Neural progenitor cell (in vitro differentiated cells): ENCODE data around the gene CSAD. TPM values are rescaled to one million over a fixed set of nuclear protein-coding genes. Genes with fewer than 3 reads are reported as not detected.

Experiments used
- DNase-seq: peaks from one replicate; pipeline ENCODE4 v3.0.0-alpha.2; 2016; ENCODE audit warnings: low spot score
- H2AFZ ChIP-seq: fragments of 200-600 bp; sonication (generic); replicated peaks from 2 replicates; pipeline ENCODE4 v1.6.1; 2016; ENCODE audit warnings: antibody characterized with exemption
- H3F3A ChIP-seq: fragments of 200-600 bp; sonication (generic); 2 replicates; pipeline ENCODE4 v1.6.1; 2016; ENCODE audit warnings: antibody characterized with exemption, low read depth
- H3K27ac ChIP-seq: fragments of 200-600 bp; sonication (generic); 2 replicates; pipeline ENCODE4 v1.5.1; 2016; ENCODE audit warnings: mild to moderate bottlenecking
- H3K27me3 ChIP-seq: fragments of 200-600 bp; sonication (generic); 2 replicates; pipeline ENCODE4 v1.6.1; 2016; ENCODE audit warnings: mild to moderate bottlenecking, moderate library complexity
- H3K36me3 ChIP-seq: fragments of 200-600 bp; sonication (generic); 2 replicates; pipeline ENCODE4 v1.5.1; 2016
- H3K4me1 ChIP-seq: fragments of 200-600 bp; sonication (generic); 2 replicates; pipeline ENCODE4 v1.6.1; 2016; ENCODE audit warnings: mixed run types
- H3K4me2 ChIP-seq: fragments of 200-600 bp; sonication (generic); 2 replicates; pipeline ENCODE4 v1.6.1; 2016
- H3K4me3 ChIP-seq: fragments of 200-600 bp; sonication (generic); 2 replicates; pipeline ENCODE4 v1.5.1; 2016
- H3K79me2 ChIP-seq: fragments of 200-600 bp; sonication (generic); 2 replicates; pipeline ENCODE4 v1.6.1; 2016; ENCODE audit warnings: low read depth
- H3K9ac ChIP-seq: fragments of 200-600 bp; sonication (generic); 2 replicates; pipeline ENCODE4 v1.6.1; 2016
- H3K9me3 ChIP-seq: fragments of 200-600 bp; sonication (generic); 2 replicates; pipeline ENCODE4 v1.5.1; 2016; ENCODE audit warnings: low read depth
- H4K20me1 ChIP-seq: fragments of 200-600 bp; sonication (generic); 2 replicates; pipeline ENCODE4 v1.6.1; 2016; ENCODE audit warnings: low read depth
- H3K27ac Mint-ChIP-seq: 3 replicates; pipeline ENCODE4 v1.8.0; 2021; ENCODE audit warnings: mixed read lengths
- H3K27me3 Mint-ChIP-seq: 2 replicates; pipeline ENCODE4 v1.8.0; 2022; ENCODE audit warnings: low read depth, mild to moderate bottlenecking, inconsistent platforms, moderate library complexity, mixed read lengths; ENCODE audit not compliant: insufficient read depth
- H3K36me3 Mint-ChIP-seq: 3 replicates; pipeline ENCODE4 v1.8.0; 2021; ENCODE audit warnings: mixed read lengths
- H3K4me1 Mint-ChIP-seq: 3 replicates; pipeline ENCODE4 v1.8.0; 2021; ENCODE audit warnings: mixed read lengths
- H3K4me3 Mint-ChIP-seq: 3 replicates; pipeline ENCODE4 v1.8.0; 2021; ENCODE audit warnings: mild to moderate bottlenecking, moderate library complexity, mixed read lengths
- H3K9me3 Mint-ChIP-seq: 3 replicates; pipeline ENCODE4 v1.8.0; 2020; ENCODE audit warnings: mixed read lengths
- CTCF ChIP-seq: fragments of 200-600 bp; sonication (generic); IDR thresholded peaks from 2 replicates; pipeline ENCODE4 v1.5.1; 2017; ENCODE audit warnings: antibody characterized with exemption, mild to moderate bottlenecking
- EZH2 ChIP-seq: fragments of 200-600 bp; sonication (generic); IDR thresholded peaks from 2 replicates; pipeline ENCODE4 v1.6.1; 2017; ENCODE audit warnings: antibody characterized with exemption, mild to moderate bottlenecking, moderate library complexity
- EZH2phosphoT487 ChIP-seq: fragments of 200-600 bp; sonication (generic); IDR thresholded peaks from 2 replicates; pipeline ENCODE4 v1.6.1; 2017; ENCODE audit warnings: antibody characterized with exemption
- total RNA-seq: library from RNA; depleted of rRNA; stranded (reverse); fragments of >200 nt; gene quantifications from 2 replicates; pipeline ENCODE4 v1.2.3, GENCODE V29; 2015; ENCODE audit warnings: low replicate concordance

Gene CSAD
- total RNA-seq, 1 donor from 2014 or later: 26.9 TPM

GRCh38 chr12:53219292-53219955 is 38.7 kb upstream of the CSAD start:
- Histone ChIP-seq H3K9me3 (no peaks in the 10 kb centered on the region), H3K36me3 (no peaks in the 10 kb centered on the region), H3K27ac (no peak overlapping the region), H3F3A (peaks cover 75% of the 10 kb centered on the region), H3K27me3 (peaks cover 16% of the 10 kb centered on the region), H4K20me1 (peaks cover 4% of the 10 kb centered on the region), H3K4me2 (peak overlapping the region; percentile 77), H3K4me3 (peak overlapping the region; percentile 51), H3K9ac (no peak overlapping the region), H2AFZ (peak overlapping the region; percentile 3), H3K4me1 (peaks cover 60% of the 10 kb centered on the region), H3K79me2 (peaks cover 41% of the 10 kb centered on the region)
- Mint-ChIP-seq H3K4me3 (peak overlapping the region; percentile 91), H3K36me3 (no peaks in the 10 kb centered on the region), H3K4me1 (peaks cover 55% of the 10 kb centered on the region), H3K27ac (no peak overlapping the region), H3K9me3 (no peaks in the 10 kb centered on the region), H3K27me3 (peaks cover 36% of the 10 kb centered on the region)
- peak; percentile 54 for TF ChIP-seq EZH2
- TF ChIP-seq CTCF: no peak
- DNase-seq: no peak

- Mint-ChIP-seq H3K4me1 (peaks cover 54% of the 10 kb centered on the region), H3K27ac (no peak overlapping the region), H3K9me3 (no peaks in the 10 kb centered on the region), H3K36me3 (no peaks in the 10 kb centered on the region), H3K27me3 (peaks cover 36% of the 10 kb centered on the region), H3K4me3 (peak overlapping the region; percentile 91)
- Histone ChIP-seq H3K79me2 (peaks cover 41% of the 10 kb centered on the region), H3K9me3 (no peaks in the 10 kb centered on the region), H3K27me3 (peaks cover 16% of the 10 kb centered on the region), H3K36me3 (no peaks in the 10 kb centered on the region), H3F3A (peaks cover 68% of the 10 kb centered on the region), H3K4me1 (peaks cover 53% of the 10 kb centered on the region), H4K20me1 (peaks cover 4% of the 10 kb centered on the region), H3K4me2 (peak overlapping the region; percentile 77), H3K4me3 (peak overlapping the region; percentile 51), H2AFZ (no peak overlapping the region), H3K27ac (no peak overlapping the region), H3K9ac (no peak overlapping the region)
- TF ChIP-seq EZH2phosphoT487 (no peak), CTCF (no peak), EZH2 (no peak)
- DNase-seq: no peak
Observed at GRCh38 chr12:53218551-53219291, 38.0 kb upstream of the CSAD start.

- TF ChIP-seq EZH2 (no peak), CTCF (no peak), EZH2phosphoT487 (no peak)
- peaks cover 16% of the 10 kb centered on the region for H3K27me3 ChIP-seq
- H3K27me3 Mint-ChIP-seq: peaks cover 36% of the 10 kb centered on the region
- peaks cover 54% of the 10 kb centered on the region for H3K4me1 Mint-ChIP-seq
- H3F3A ChIP-seq: peaks cover 63% of the 10 kb centered on the region
- H3K9me3 Mint-ChIP-seq: no peaks in the 10 kb centered on the region
- H3K4me2 ChIP-seq: peak overlapping the region; percentile 77
- peak overlapping the region; percentile 51 for H3K4me3 ChIP-seq
- H4K20me1 ChIP-seq: peaks cover 4% of the 10 kb centered on the region
- peaks cover 45% of the 10 kb centered on the region for H3K4me1 ChIP-seq
- peak overlapping the region; percentile 78 for H3K4me3 Mint-ChIP-seq
- H3K27ac ChIP-seq: no peak overlapping the region
- no peak overlapping the region for H3K9ac ChIP-seq
- H3K79me2 ChIP-seq: peaks cover 41% of the 10 kb centered on the region
- no peaks in the 10 kb centered on the region for H3K36me3 ChIP-seq
- H3K27ac Mint-ChIP-seq: no peak overlapping the region
- no peak for DNase-seq
- H3K36me3 Mint-ChIP-seq: no peaks in the 10 kb centered on the region
- H3K9me3 ChIP-seq: no peaks in the 10 kb centered on the region
- H2AFZ ChIP-seq: no peak overlapping the region
Observed at GRCh38 chr12:53217931-53218307, 37.2 kb upstream of the CSAD start.
